NCI-H82 treated with DMSO at 0.1 percent for 48 hours (cell line): ENCODE results near the gene RBM14.
"Not testable (repeated sequence)": the region's sequence is repeated elsewhere in the genome, so short reads cannot be mapped to it uniquely, and the experiment has no call there.

Experiments
- DNase-seq: peaks from one replicate; lab custom pipeline; 2025; ENCODE audit not compliant: unreplicated experiment; lab: John Stamatoyannopoulos, UW

Gene RBM14

GRCh38 chr11:66598993-66599392, 17.4 kb upstream of the RBM14 start:
- DNase-seq = no peak

GRCh38 chr11:66600219-66600618, 16.2 kb upstream of the RBM14 start:
- DNase-seq = no peak

GRCh38 chr11:66600631-66601233, 15.7 kb upstream of the RBM14 start:
- no peak for DNase-seq

GRCh38 chr11:66603072-66603471, 13.4 kb upstream of the RBM14 start:
- DNase-seq = no peak

GRCh38 chr11:66604155-66604554, 12.3 kb upstream of the RBM14 start:
- no peak for DNase-seq

GRCh38 chr11:66606608-66607007, 9.8 kb upstream of the RBM14 start:
- not testable (repeated sequence) for DNase-seq

- DNase-seq = no peak
These were observed 9.2 kb upstream of the RBM14 start for GRCh38 chr11:66607126-66607834.

- peak; percentile 86 for DNase-seq
These were observed 6.5 kb upstream of the RBM14 start for GRCh38 chr11:66609721-66610617.

- DNase-seq = no peak
These were observed 4.0 kb upstream of the RBM14 start for GRCh38 chr11:66612458-66612857.

- DNase-seq = no peak
These were observed 2.4 kb upstream of the RBM14 start for GRCh38 chr11:66614073-66614472.

GRCh38 chr11:66617155-66617834, 865 bp downstream of the RBM14 start:
- DNase-seq = no peak

GRCh38 chr11:66619080-66619554, 2.7 kb downstream of the RBM14 start:
- no peak for DNase-seq

GRCh38 chr11:66624450-66624849, 8.0 kb downstream of the RBM14 start:
- no peak for DNase-seq

GRCh38 chr11:66625041-66625751, 8.8 kb downstream of the RBM14 start:
- DNase-seq = no peak

GRCh38 chr11:66625752-66626149, 9.3 kb downstream of the RBM14 start:
- no peak for DNase-seq

GRCh38 chr11:66626382-66626781, 10.0 kb downstream of the RBM14 start:
- DNase-seq = no peak

- no peak for DNase-seq
These were observed 10.5 kb downstream of the RBM14 start for GRCh38 chr11:66626926-66627325.

GRCh38 chr11:66628061-66628603, 11.7 kb downstream of the RBM14 start:
- DNase-seq = no peak

- no peak for DNase-seq
These were observed 12.9 kb downstream of the RBM14 start for GRCh38 chr11:66629356-66629755.

GRCh38 chr11:66631883-66632282, 15.5 kb downstream of the RBM14 start:
- DNase-seq = no peak
